Transverse colon (tissue), 1 donor: ENCODE results near the gene MGAT5.

Experiments used
- EP300 ChIP-seq: sonication (generic); formaldehyde crosslinking; IDR thresholded peaks from one replicate; pipeline ENCODE4 v1.6.1; 2017; ENCODE audit warnings: antibody characterized with exemption, low read depth
- POLR2A ChIP-seq: fragments of 450-650 bp; IDR thresholded peaks from one replicate; pipeline ENCODE4 v1.6.1; 2016; ENCODE audit warnings: antibody characterized with exemption, mild to moderate bottlenecking, moderate library complexity

DNA sequence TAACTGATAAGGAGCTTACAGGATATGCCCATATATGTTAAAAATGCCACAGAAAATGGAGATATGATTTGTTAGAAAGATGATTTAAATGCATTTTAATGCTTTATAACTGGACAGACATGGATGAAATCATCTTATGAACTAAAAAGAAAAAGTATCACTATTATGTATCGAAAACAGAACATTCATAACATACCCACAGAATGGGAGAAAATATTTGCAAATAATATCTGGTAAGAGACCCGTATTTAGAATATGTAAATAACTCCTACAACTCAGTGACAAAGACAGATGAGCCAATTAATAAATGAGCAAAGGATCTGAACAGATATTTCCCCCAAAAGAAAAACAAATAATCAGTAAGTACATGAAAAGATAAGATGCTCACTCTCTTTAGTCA lies 24.3 kb upstream of the MGAT5 start:
- TF ChIP-seq POLR2A = no peak
- no peak for TF ChIP-seq EP300
